SK-N-SH (cell line): ENCODE results near the gene ADIPOR2. TPM values are rescaled to one million over a fixed set of nuclear protein-coding genes. Genes with fewer than 3 reads are reported as not detected.

ENCODE experiments used
- CTCF ChIA-PET: fragments of 300-600, 350-600 bp; formaldehyde crosslinking; extraction: SDS; loops from one replicate; lab custom pipeline; 2021; lab: Yijun Ruan, JAX
- POLR2A ChIA-PET: fragments of 350-600 bp; sonication (Branson Sonifier 250); formaldehyde crosslinking; extraction: SDS; loops from one replicate; lab custom pipeline; 2020; ENCODE audit warnings: antibody characterized with exemption, inconsistent platforms; lab: Yijun Ruan, JAX
- DNase-seq: peaks from one replicate; pipeline ENCODE4 v3.0.0; 2012
- H2AFZ ChIP-seq: fragments of 200-600 bp; sonication (generic); 2 replicates; pipeline ENCODE4 v1.8.1; 2016; ENCODE audit warnings: antibody characterized with exemption, mild to moderate bottlenecking, low read depth
- H3F3A ChIP-seq: fragments of 200-600 bp; sonication (generic); replicated peaks from 2 replicates; pipeline ENCODE3; 2016; ENCODE audit warnings: antibody characterized with exemption, mild to moderate bottlenecking; ENCODE audit not compliant: insufficient read depth
- H3K27ac ChIP-seq, 2 experiments: fragments of 200-500 bp in 1 of 2; fragments of 200-600 bp in 1 of 2; sonication (Bioruptor generic) in 1 of 2; sonication (generic), shearing (Covaris generic) in 1 of 2; 2 replicates each; pipeline versions ENCODE4 v1.5.1 to v1.6.1; 2014 to 2016; ENCODE audit warnings: low read depth in 2 of 2, inconsistent platforms in 1 of 2, low read length in 1 of 2, mild to moderate bottlenecking in 1 of 2, mixed read lengths in 1 of 2
- H3K27me3 ChIP-seq: fragments of 200-600 bp; sonication (generic), shearing (Covaris generic); 2 replicates; pipeline ENCODE4 v1.6.1; 2016; ENCODE audit warnings: mixed run types; ENCODE audit not compliant: insufficient read depth
- H3K36me3 ChIP-seq, 2 experiments: fragments of 200-500 bp in 1 of 2; fragments of 200-600 bp in 1 of 2; sonication (Bioruptor generic) in 1 of 2; sonication (generic) in 1 of 2; replicated peaks in 1 of 2; 2 replicates each; pipeline versions ENCODE3 to v1.5.1; 2014 to 2016; ENCODE audit warnings: low read length in 1 of 2, mild to moderate bottlenecking in 1 of 2; ENCODE audit not compliant: insufficient read depth in 2 of 2, control insufficient read depth in 1 of 2
- H3K4me1 ChIP-seq, 2 experiments: fragments of 200-500 bp in 1 of 2; fragments of 200-600 bp in 1 of 2; sonication (Bioruptor generic) in 1 of 2; sonication (generic), shearing (Covaris generic) in 1 of 2; 2 replicates each; pipeline versions ENCODE4 v1.5.1 to v1.6.1; 2014 to 2016; ENCODE audit warnings: low read depth in 1 of 2, low read length in 1 of 2, mixed run types in 1 of 2; ENCODE audit not compliant: insufficient read depth in 2 of 2, control insufficient read depth in 1 of 2
- H3K4me2 ChIP-seq: fragments of 200-600 bp; sonication (generic), shearing (Covaris generic); 2 replicates; pipeline ENCODE4 v1.6.1; 2017; ENCODE audit warnings: mixed run types
- H3K4me3 ChIP-seq, 2 experiments: fragments of 200-500 bp in 1 of 2; fragments of 200-600 bp in 1 of 2; sonication (Bioruptor generic) in 1 of 2; sonication (generic), shearing (Covaris generic) in 1 of 2; 2 replicates each; pipeline versions ENCODE4 v1.5.1 to v1.8.1; 2014 to 2016; ENCODE audit warnings: low read depth in 2 of 2, inconsistent platforms in 1 of 2, low read length in 1 of 2, mild to moderate bottlenecking in 1 of 2, mixed read lengths in 1 of 2, moderate library complexity in 1 of 2
- H3K79me2 ChIP-seq: fragments of 200-600 bp; sonication (generic); 2 replicates; pipeline ENCODE4 v1.8.1; 2017; ENCODE audit warnings: mild to moderate bottlenecking; ENCODE audit not compliant: insufficient read depth
- H3K9ac ChIP-seq: fragments of 200-600 bp; sonication (generic); 2 replicates; pipeline ENCODE4 v1.6.1; 2017; ENCODE audit warnings: mixed run types
- H3K9me2 ChIP-seq: fragments of 200-600 bp; sonication (generic); 2 replicates; pipeline ENCODE4 v1.6.1; 2017; ENCODE audit warnings: mixed run types
- H3K9me3 ChIP-seq: fragments of 200-600 bp; sonication (generic); 2 replicates; pipeline ENCODE4 v1.6.1; 2017; ENCODE audit warnings: mixed run types, mild to moderate bottlenecking, moderate library complexity
- H4K20me1 ChIP-seq: fragments of 200-600 bp; sonication (generic); 2 replicates; pipeline ENCODE4 v1.6.1; 2017; ENCODE audit warnings: mild to moderate bottlenecking, mixed run types; ENCODE audit not compliant: insufficient read depth
- ELF1 ChIP-seq: IDR thresholded peaks from 2 replicates; pipeline ENCODE4 v1.4.0; 2012
- EP300 ChIP-seq, 2 experiments: IDR thresholded peaks; 2 replicates each; pipeline versions ENCODE4 v1.4.0 to v1.6.1; 2012; ENCODE audit warnings: borderline replicate concordance in 1 of 2, low read depth in 1 of 2, low read length in 1 of 2
- EZH2phosphoT487 ChIP-seq: fragments of 200-600 bp; sonication (generic); IDR thresholded peaks from 2 replicates; pipeline ENCODE4 v1.6.1; 2017; ENCODE audit warnings: low read depth, mixed run types, mild to moderate bottlenecking, antibody characterized with exemption, moderate library complexity, borderline replicate concordance
- FOXJ3 ChIP-seq: sonication (generic); formaldehyde crosslinking; IDR thresholded peaks from 2 replicates; pipeline ENCODE4 v1.5.1; 2020; ENCODE audit warnings: mild to moderate bottlenecking, missing genetic modification reagents
- FOXM1 ChIP-seq: IDR thresholded peaks from 2 replicates; pipeline ENCODE4 v1.4.0; 2012; ENCODE audit warnings: low read depth, mild to moderate bottlenecking
- GABPA ChIP-seq: IDR thresholded peaks from 2 replicates; pipeline ENCODE4 v1.4.0; 2012; ENCODE audit warnings: low read depth, mild to moderate bottlenecking
- GATA2 ChIP-seq: sonication (generic); formaldehyde crosslinking; IDR thresholded peaks from 2 replicates; pipeline ENCODE4 v1.5.0; 2020; ENCODE audit warnings: mild to moderate bottlenecking, missing genetic modification reagents
- JUND ChIP-seq: IDR thresholded peaks from 2 replicates; pipeline ENCODE4 v1.4.0; 2012
- NFIC ChIP-seq: IDR thresholded peaks from 2 replicates; pipeline ENCODE4 v1.4.0; 2012; ENCODE audit warnings: borderline replicate concordance
- NRF1 ChIP-seq: IDR thresholded peaks from 2 replicates; pipeline ENCODE4 v1.6.1; 2012; ENCODE audit warnings: low read depth, mild to moderate bottlenecking, low read length
- POLR2AphosphoS5 ChIP-seq: IDR thresholded peaks from 2 replicates; pipeline ENCODE4 v1.6.1; 2012; ENCODE audit warnings: low read depth, low read length
- RAD21 ChIP-seq: IDR thresholded peaks from 2 replicates; pipeline ENCODE4 v1.6.1; 2012; ENCODE audit warnings: mild to moderate bottlenecking, low read length
- RCOR1 ChIP-seq: fragments of 150-350 bp; IDR thresholded peaks from 2 replicates; pipeline ENCODE4 v1.6.1; 2017; ENCODE audit warnings: antibody characterized with exemption, low read length
- SIN3A ChIP-seq: IDR thresholded peaks from 2 replicates; pipeline ENCODE4 v1.6.1; 2012; ENCODE audit warnings: low read depth, mild to moderate bottlenecking, low read length, moderate library complexity, borderline replicate concordance
- SMC3 ChIP-seq: IDR thresholded peaks from 2 replicates; pipeline ENCODE4 v1.6.1; 2012; ENCODE audit warnings: low read depth, low read length, improper control_type of control experiment
- TCF12 ChIP-seq: IDR thresholded peaks from 2 replicates; pipeline ENCODE4 v1.4.0; 2012
- TEAD4 ChIP-seq: IDR thresholded peaks from 2 replicates; pipeline ENCODE4 v1.4.0; 2012; ENCODE audit warnings: mild to moderate bottlenecking, borderline replicate concordance; ENCODE audit not compliant: insufficient read depth
- USF1 ChIP-seq: IDR thresholded peaks from 2 replicates; pipeline ENCODE4 v1.4.0; 2012; ENCODE audit warnings: low read depth, borderline replicate concordance
- YY1 ChIP-seq: IDR thresholded peaks from 2 replicates; pipeline ENCODE4 v1.4.0; 2012; ENCODE audit warnings: low read depth, mild to moderate bottlenecking
- ZBTB33 ChIP-seq: IDR thresholded peaks from 2 replicates; pipeline ENCODE4 v1.4.0; 2012; ENCODE audit warnings: low read depth, borderline replicate concordance
- WGBS: methylation state at CpG from one replicate; pipeline ENCODE4 v1.1.6; 2017; ENCODE audit warnings: low lambda C conversion rate; 5-methylcytosine and 5-hydroxymethylcytosine counted together
- polyA plus RNA-seq, 3 experiments: library from polyadenylated mRNA; depleted of rRNA; stranded (reverse); fragments of >200 nt; gene quantifications; 2 replicates each; pipeline ENCODE4 v1.2.3, GENCODE V29; 2012
- TF ChIP-seq, protein P1 (sequence below): fragments of 150-350 bp; IDR thresholded peaks from 2 replicates; pipeline ENCODE4 v1.6.1; 2016; ENCODE audit warnings: mild to moderate bottlenecking, low read depth, low read length
- TF ChIP-seq, protein P2 (sequence below): fragments of 200-600 bp; sonication (generic); IDR thresholded peaks from 2 replicates; pipeline ENCODE4 v1.6.1; 2017; ENCODE audit warnings: antibody characterized with exemption, mild to moderate bottlenecking, moderate library complexity
- TF ChIP-seq, protein P3 (sequence below): IDR thresholded peaks from 2 replicates; pipeline ENCODE4; 2012

The ADIPOR2 gene
- polyA plus RNA-seq, 1 of the 3 experiments (the other 2 are of a cell fraction): 17.1 TPM

- Histone ChIP-seq H3K9me3 (no peaks in the 10 kb centered on the region; the same call in 1 of the 2 replicates), H3K9me2 (no peaks in the 10 kb centered on the region), H3K27ac (no peak overlapping the region), H3K4me2 (no peak overlapping the region), H3K9ac (no peak overlapping the region), H3K4me3 (no peak overlapping the region), H2AFZ (no peak overlapping the region), H3K79me2 (peaks cover 74% of the 10 kb centered on the region), H3K4me1 (no peaks in the 10 kb centered on the region; a peak in 2 of 4 replicates), H3K36me3 (no peaks in the 10 kb centered on the region), H3K27me3 (no peaks in the 10 kb centered on the region), H4K20me1 (no peaks in the 10 kb centered on the region), H3F3A (peaks cover 6% of the 10 kb centered on the region)
- 70% methylated on average over 3 of the region's 3 CpGs for WGBS
- ChIA-PET POLR2A (no interaction called here), CTCF (no interaction called here)
- DNase-seq: no peak
- TF ChIP-seq GATA2 (no peak), EP300 (IDR thresholded peaks at IDR 0.05; ENCODE audit: borderline replicate concordance in 1 of 2, low read depth in 1 of 2, low read length in 1 of 2) (no peak), RCOR1 (no peak), NFIC (no peak), TCF12 (no peak), USF1 (no peak), EZH2phosphoT487 (no peak), SMC3 (no peak), JUND (no peak), POLR2AphosphoS5 (no peak), TEAD4 (no peak), ELF1 (no peak), GABPA (no peak), YY1 (no peak), FOXJ3 (CRISPR knock-in tag) (no peak)
- TF ChIP-seq, protein P1, sequence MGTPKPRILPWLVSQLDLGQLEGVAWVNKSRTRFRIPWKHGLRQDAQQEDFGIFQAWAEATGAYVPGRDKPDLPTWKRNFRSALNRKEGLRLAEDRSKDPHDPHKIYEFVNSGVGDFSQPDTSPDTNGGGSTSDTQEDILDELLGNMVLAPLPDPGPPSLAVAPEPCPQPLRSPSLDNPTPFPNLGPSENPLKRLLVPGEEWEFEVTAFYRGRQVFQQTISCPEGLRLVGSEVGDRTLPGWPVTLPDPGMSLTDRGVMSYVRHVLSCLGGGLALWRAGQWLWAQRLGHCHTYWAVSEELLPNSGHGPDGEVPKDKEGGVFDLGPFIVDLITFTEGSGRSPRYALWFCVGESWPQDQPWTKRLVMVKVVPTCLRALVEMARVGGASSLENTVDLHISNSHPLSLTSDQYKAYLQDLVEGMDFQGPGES: no peak
Observed at GRCh38 chr12:1716215-1716862, 25.5 kb downstream of the ADIPOR2 start.

DNA sequence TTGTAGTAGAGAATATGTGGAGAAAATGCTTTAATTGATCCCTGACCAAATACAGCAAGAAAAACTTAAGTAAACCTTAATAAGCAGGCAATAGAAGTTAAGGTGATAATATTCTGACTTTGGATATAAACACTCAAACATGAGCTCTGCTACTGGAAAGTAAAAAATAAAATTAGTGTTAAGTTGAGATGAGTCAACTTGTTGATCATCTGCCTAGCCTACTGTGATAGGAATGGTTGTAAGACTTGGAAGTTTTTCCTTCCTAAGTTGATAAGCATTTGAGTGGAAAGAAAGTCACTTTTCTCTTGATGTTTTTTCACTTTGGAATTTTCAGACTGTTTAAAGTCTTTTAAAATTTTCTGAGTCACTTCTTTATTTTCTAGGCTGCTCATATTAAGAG is 26.0 kb downstream of the ADIPOR2 start:
- H3K9ac ChIP-seq: no peak overlapping the region
- no peaks in the 10 kb centered on the region; the same call in 1 of the 2 replicates for H3K9me3 ChIP-seq
- H3K27me3 ChIP-seq: no peaks in the 10 kb centered on the region
- no peaks in the 10 kb centered on the region for H3K36me3 ChIP-seq
- peaks cover 74% of the 10 kb centered on the region for H3K79me2 ChIP-seq
- H3F3A ChIP-seq: peaks cover 6% of the 10 kb centered on the region
- ChIA-PET POLR2A (no interaction called here), CTCF (no interaction called here)
- H4K20me1 ChIP-seq: no peaks in the 10 kb centered on the region
- no peaks in the 10 kb centered on the region; a peak in 2 of 4 replicates for H3K4me1 ChIP-seq
- no peaks in the 10 kb centered on the region for H3K9me2 ChIP-seq
- DNase-seq: no peak
- no peak overlapping the region for H3K4me3 ChIP-seq
- H3K4me2 ChIP-seq: no peak overlapping the region
- H2AFZ ChIP-seq: no peak overlapping the region
- H3K27ac ChIP-seq: no peak overlapping the region
- TF ChIP-seq TCF12: no peak
- no peak for TF ChIP-seq SIN3A
- TF ChIP-seq, protein P2, sequence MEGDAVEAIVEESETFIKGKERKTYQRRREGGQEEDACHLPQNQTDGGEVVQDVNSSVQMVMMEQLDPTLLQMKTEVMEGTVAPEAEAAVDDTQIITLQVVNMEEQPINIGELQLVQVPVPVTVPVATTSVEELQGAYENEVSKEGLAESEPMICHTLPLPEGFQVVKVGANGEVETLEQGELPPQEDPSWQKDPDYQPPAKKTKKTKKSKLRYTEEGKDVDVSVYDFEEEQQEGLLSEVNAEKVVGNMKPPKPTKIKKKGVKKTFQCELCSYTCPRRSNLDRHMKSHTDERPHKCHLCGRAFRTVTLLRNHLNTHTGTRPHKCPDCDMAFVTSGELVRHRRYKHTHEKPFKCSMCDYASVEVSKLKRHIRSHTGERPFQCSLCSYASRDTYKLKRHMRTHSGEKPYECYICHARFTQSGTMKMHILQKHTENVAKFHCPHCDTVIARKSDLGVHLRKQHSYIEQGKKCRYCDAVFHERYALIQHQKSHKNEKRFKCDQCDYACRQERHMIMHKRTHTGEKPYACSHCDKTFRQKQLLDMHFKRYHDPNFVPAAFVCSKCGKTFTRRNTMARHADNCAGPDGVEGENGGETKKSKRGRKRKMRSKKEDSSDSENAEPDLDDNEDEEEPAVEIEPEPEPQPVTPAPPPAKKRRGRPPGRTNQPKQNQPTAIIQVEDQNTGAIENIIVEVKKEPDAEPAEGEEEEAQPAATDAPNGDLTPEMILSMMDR: no peak
- TF ChIP-seq YY1: no peak
- no peak for TF ChIP-seq RAD21
- no peak for TF ChIP-seq NFIC
- TF ChIP-seq NRF1: no peak
- no peak for TF ChIP-seq ZBTB33
- TF ChIP-seq USF1: no peak
- TF ChIP-seq ELF1: no peak
- no peak for TF ChIP-seq FOXM1
- TF ChIP-seq, protein P3, sequence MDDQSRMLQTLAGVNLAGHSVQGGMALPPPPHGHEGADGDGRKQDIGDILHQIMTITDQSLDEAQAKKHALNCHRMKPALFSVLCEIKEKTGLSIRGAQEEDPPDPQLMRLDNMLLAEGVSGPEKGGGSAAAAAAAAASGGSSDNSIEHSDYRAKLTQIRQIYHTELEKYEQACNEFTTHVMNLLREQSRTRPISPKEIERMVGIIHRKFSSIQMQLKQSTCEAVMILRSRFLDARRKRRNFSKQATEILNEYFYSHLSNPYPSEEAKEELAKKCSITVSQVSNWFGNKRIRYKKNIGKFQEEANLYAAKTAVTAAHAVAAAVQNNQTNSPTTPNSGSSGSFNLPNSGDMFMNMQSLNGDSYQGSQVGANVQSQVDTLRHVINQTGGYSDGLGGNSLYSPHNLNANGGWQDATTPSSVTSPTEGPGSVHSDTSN: no peak
